Measurements from ENCODE around the gene MPHOSPH9. TPM values are rescaled to one million over a fixed set of nuclear protein-coding genes. Genes with fewer than 3 reads are reported as not detected.
A peak's percentile ranks its signal among the peaks of the same experiment; 100 is the strongest.

MPHOSPH9 gene
- total and polyA plus RNA-seq, 2 of the 13 experiments (the other 11 are each of a cell fraction or from before 2014, with no cell fraction given): 20.3 to 63.4 TPM

DNA sequence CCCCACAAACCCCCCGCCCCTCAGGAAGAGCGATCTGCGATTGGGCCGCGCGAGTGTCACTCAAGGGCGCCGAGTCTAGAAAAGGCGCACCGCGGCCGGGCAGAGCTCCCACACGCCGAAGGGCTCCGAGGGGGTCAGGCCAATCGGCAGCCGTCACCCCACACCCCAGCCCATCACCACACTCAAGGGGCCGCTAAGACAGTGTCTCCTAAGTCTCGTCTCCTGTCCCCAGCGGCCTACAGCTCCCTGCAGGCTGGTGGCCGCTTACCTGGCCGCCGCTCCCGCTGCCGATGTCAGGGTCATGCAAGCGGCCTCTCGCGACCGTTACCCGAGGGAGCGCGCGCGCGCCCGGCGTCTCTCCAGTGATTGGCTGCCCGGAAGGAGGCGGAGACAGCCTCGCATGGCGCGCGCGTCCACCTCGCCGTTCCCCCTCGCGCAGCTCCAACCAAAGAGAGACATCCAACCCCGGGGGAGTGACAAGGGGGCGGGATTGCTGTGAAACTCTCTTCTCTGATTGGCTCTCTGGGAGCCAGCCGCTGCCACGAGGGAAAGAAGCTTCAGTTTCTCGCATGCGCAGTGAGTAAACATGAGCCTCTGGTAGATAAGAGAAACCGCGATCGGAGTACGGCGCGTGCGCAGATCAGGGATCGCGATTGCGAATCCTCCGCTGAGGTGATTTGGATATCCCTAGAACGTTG, at the start of gene MPHOSPH9, which contains the start of gene MTRFR (continued):
- TF ChIP-seq, protein P1, sequence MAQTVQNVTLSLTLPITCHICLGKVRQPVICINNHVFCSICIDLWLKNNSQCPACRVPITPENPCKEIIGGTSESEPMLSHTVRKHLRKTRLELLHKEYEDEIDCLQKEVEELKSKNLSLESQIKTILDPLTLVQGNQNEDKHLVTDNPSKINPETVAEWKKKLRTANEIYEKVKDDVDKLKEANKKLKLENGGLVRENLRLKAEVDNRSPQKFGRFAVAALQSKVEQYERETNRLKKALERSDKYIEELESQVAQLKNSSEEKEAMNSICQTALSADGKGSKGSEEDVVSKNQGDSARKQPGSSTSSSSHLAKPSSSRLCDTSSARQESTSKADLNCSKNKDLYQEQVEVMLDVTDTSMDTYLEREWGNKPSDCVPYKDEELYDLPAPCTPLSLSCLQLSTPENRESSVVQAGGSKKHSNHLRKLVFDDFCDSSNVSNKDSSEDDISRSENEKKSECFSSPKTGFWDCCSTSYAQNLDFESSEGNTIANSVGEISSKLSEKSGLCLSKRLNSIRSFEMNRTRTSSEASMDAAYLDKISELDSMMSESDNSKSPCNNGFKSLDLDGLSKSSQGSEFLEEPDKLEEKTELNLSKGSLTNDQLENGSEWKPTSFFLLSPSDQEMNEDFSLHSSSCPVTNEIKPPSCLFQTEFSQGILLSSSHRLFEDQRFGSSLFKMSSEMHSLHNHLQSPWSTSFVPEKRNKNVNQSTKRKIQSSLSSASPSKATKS (CRISPR knock-in tag; IDR thresholded peaks at IDR 0.05): no peak
- TF ChIP-seq MED8 (CRISPR knock-in tag; IDR thresholded peaks at IDR 0.05; ENCODE audit: insufficient replicate concordance) (no peak), PAWR (CRISPR knock-in tag; IDR thresholded peaks at IDR 0.05; ENCODE audit: borderline replicate concordance) (no peak), FIP1L1 (IDR thresholded peaks at IDR 0.05; ENCODE audit: borderline replicate concordance, insufficient read depth, low read depth, low read length) (0 out of 2 replicates have a peak, but pooled peaks have one; percentile 62), ZNF33B (CRISPR knock-in tag; IDR thresholded peaks at IDR 0.05) (no peak), RXRB (CRISPR knock-in tag; IDR thresholded peaks at IDR 0.05; ENCODE audit: borderline replicate concordance) (peak; percentile 55), ZNF883 (CRISPR knock-in tag; IDR thresholded peaks at IDR 0.05; ENCODE audit: not compliant biosample characterization) (peak; percentile 63), TCF7 (IDR thresholded peaks at IDR 0.05; ENCODE audit: low read depth) (no peak), ZNF616 (CRISPR knock-in tag; IDR thresholded peaks at IDR 0.05; ENCODE audit: low read depth) (no peak; the same call in 1 of the 2 replicates), ZBTB7B (CRISPR knock-in tag; IDR thresholded peaks at IDR 0.05) (0 out of 2 replicates have a peak, but pooled peaks have one; percentile 26), RARA (CRISPR knock-in tag; IDR thresholded peaks at IDR 0.05) (no peak; the same call in 1 of the 2 replicates), ZNF274 (CRISPR knock-in tag; IDR thresholded peaks at IDR 0.05) (peak; percentile 79; the same call in 1 of the 2 replicates), ZIK1 (CRISPR knock-in tag; IDR thresholded peaks at IDR 0.05; ENCODE audit: borderline replicate concordance, low read depth) (peak; percentile 60; the same call in 1 of the 2 replicates), CBX5 (CRISPR knock-in tag; IDR thresholded peaks at IDR 0.05; ENCODE audit: borderline replicate concordance) (0 out of 2 replicates have a peak, but pooled peaks have one; percentile 65), ETV6 (CRISPR knock-in tag; conservative IDR thresholded peaks at IDR 0.05) (peak; percentile 94; the same call in 1 of the 2 replicates)
- TF ChIP-seq, protein P2, sequence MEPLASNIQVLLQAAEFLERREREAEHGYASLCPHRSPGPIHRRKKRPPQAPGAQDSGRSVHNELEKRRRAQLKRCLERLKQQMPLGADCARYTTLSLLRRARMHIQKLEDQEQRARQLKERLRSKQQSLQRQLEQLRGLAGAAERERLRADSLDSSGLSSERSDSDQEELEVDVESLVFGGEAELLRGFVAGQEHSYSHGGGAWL (CRISPR knock-in tag; IDR thresholded peaks at IDR 0.05): peak; percentile 73
- TF ChIP-seq, protein P3, sequence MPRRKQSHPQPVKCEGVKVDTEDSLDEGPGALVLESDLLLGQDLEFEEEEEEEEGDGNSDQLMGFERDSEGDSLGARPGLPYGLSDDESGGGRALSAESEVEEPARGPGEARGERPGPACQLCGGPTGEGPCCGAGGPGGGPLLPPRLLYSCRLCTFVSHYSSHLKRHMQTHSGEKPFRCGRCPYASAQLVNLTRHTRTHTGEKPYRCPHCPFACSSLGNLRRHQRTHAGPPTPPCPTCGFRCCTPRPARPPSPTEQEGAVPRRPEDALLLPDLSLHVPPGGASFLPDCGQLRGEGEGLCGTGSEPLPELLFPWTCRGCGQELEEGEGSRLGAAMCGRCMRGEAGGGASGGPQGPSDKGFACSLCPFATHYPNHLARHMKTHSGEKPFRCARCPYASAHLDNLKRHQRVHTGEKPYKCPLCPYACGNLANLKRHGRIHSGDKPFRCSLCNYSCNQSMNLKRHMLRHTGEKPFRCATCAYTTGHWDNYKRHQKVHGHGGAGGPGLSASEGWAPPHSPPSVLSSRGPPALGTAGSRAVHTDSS (CRISPR knock-in tag; conservative IDR thresholded peaks at IDR 0.05): 0 out of 2 replicates have a peak, but pooled peaks have one; percentile 64
- TF ChIP-seq, protein P4, sequence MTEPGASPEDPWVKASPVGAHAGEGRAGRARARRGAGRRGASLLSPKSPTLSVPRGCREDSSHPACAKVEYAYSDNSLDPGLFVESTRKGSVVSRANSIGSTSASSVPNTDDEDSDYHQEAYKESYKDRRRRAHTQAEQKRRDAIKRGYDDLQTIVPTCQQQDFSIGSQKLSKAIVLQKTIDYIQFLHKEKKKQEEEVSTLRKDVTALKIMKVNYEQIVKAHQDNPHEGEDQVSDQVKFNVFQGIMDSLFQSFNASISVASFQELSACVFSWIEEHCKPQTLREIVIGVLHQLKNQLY (CRISPR knock-in tag; IDR thresholded peaks at IDR 0.05): peak; percentile 39
- TF ChIP-seq, protein P5, sequence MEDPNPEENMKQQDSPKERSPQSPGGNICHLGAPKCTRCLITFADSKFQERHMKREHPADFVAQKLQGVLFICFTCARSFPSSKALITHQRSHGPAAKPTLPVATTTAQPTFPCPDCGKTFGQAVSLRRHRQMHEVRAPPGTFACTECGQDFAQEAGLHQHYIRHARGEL (CRISPR knock-in tag; IDR thresholded peaks at IDR 0.05): no peak
- TF ChIP-seq, protein P6, sequence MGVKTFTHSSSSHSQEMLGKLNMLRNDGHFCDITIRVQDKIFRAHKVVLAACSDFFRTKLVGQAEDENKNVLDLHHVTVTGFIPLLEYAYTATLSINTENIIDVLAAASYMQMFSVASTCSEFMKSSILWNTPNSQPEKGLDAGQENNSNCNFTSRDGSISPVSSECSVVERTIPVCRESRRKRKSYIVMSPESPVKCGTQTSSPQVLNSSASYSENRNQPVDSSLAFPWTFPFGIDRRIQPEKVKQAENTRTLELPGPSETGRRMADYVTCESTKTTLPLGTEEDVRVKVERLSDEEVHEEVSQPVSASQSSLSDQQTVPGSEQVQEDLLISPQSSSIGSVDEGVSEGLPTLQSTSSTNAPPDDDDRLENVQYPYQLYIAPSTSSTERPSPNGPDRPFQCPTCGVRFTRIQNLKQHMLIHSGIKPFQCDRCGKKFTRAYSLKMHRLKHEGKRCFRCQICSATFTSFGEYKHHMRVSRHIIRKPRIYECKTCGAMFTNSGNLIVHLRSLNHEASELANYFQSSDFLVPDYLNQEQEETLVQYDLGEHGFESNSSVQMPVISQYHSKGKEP (CRISPR knock-in tag; IDR thresholded peaks at IDR 0.05): peak; percentile 79; the same call in 1 of the 2 replicates
- TF ChIP-seq, protein P7, sequence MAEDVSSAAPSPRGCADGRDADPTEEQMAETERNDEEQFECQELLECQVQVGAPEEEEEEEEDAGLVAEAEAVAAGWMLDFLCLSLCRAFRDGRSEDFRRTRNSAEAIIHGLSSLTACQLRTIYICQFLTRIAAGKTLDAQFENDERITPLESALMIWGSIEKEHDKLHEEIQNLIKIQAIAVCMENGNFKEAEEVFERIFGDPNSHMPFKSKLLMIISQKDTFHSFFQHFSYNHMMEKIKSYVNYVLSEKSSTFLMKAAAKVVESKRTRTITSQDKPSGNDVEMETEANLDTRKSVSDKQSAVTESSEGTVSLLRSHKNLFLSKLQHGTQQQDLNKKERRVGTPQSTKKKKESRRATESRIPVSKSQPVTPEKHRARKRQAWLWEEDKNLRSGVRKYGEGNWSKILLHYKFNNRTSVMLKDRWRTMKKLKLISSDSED (CRISPR knock-in tag; IDR thresholded peaks at IDR 0.05): no peak
